ENCODE results near the gene LTA4H.

Gene LTA4H

GRCh38 chr12:96064966-96065365 lies 29.6 kb upstream of the LTA4H start:
- no peak for TF ChIP-seq CTCF (conservative IDR thresholded peaks at IDR 0.05; ENCODE audit: low read depth)
- POLR2A ChIA-PET (ENCODE audit: low non-redundant PET), result no interaction called here

GRCh38 chr12:96064271-96064670 lies 28.9 kb upstream of the LTA4H start:
- CTCF ChIA-PET, result interaction anchor here (0.5 to 0.9 kb wide), 3 partner anchors 138 to 922 kb away, joined by 3 to 5 read pairs (median 4); no protein-coding TSS in a partner anchor
- no peak overlapping the region for H3K27ac ChIP-seq
- DNase-seq (ENCODE audit: low spot score), result no peak
- POLR2A ChIA-PET (ENCODE audit: low non-redundant PET), result no interaction called here
- TF ChIP-seq CTCF (conservative IDR thresholded peaks at IDR 0.05; ENCODE audit: low read depth), result no peak

More at GRCh38 chr12:96064966-96065365, 29.6 kb upstream of the LTA4H start:
- DNase-seq (ENCODE audit: low spot score), result no peak
- H3K27ac ChIP-seq, result no peak overlapping the region
- CTCF ChIA-PET, result no interaction called here

- ChIA-PET CTCF (interaction anchor here (0.7 kb wide), 1 partner anchor 177 kb away, joined by 4 read pairs; no protein-coding TSS in a partner anchor), POLR2A (ENCODE audit: low non-redundant PET) (no interaction called here)
- no peak overlapping the region for H3K27ac ChIP-seq
- DNase-seq (ENCODE audit: low spot score), result no peak
- TF ChIP-seq CTCF (conservative IDR thresholded peaks at IDR 0.05; ENCODE audit: low read depth), result no peak
These were observed 27.7 kb upstream of the LTA4H start for GRCh38 chr12:96063046-96063445.

- H3K27ac ChIP-seq, result no peak overlapping the region
- peak; percentile 65 for DNase-seq (ENCODE audit: low spot score)
- peak; percentile 80 for TF ChIP-seq CTCF (conservative IDR thresholded peaks at IDR 0.05; ENCODE audit: low read depth)
- POLR2A ChIA-PET (ENCODE audit: low non-redundant PET), result no interaction called here
- CTCF ChIA-PET, result interaction anchor here (0.6 to 1.5 kb wide), 3 partner anchors 153 to 455 kb away, joined by 4 read pairs; no protein-coding TSS in a partner anchor
These were observed 26.6 kb upstream of the LTA4H start for GRCh38 chr12:96061864-96062453.

- CTCF ChIA-PET, result interaction anchor here (0.6 to 1.5 kb wide), 3 partner anchors 154 to 456 kb away, joined by 4 read pairs; no protein-coding TSS in a partner anchor
- DNase-seq (ENCODE audit: low spot score), result no peak
- H3K27ac ChIP-seq, result no peak overlapping the region
- POLR2A ChIA-PET (ENCODE audit: low non-redundant PET), result no interaction called here
- TF ChIP-seq CTCF (conservative IDR thresholded peaks at IDR 0.05; ENCODE audit: low read depth), result no peak
These were observed 25.9 kb upstream of the LTA4H start for GRCh38 chr12:96061323-96061722.

GRCh38 chr12:96060041-96060440 lies 24.7 kb upstream of the LTA4H start:
- CTCF ChIA-PET, result interaction anchor here (1.7 kb wide), 1 partner anchor 155 kb away, joined by 8 read pairs; no protein-coding TSS in a partner anchor
- DNase-seq (ENCODE audit: low spot score), result no peak
- no peak overlapping the region for H3K27ac ChIP-seq
- POLR2A ChIA-PET (ENCODE audit: low non-redundant PET), result no interaction called here
- TF ChIP-seq CTCF (conservative IDR thresholded peaks at IDR 0.05; ENCODE audit: low read depth), result no peak
